ENCODE data around the gene GPR18.

Gene GPR18

GRCh38 chr13:99206226-99206625, 52.0 kb downstream of the GPR18 start:
- DNase-seq, result no peak

GRCh38 chr13:99205621-99206220, 52.5 kb downstream of the GPR18 start:
- no peak for DNase-seq

Measured in activated CD4-positive, alpha-beta T cell treated with anti-CD3 and anti-CD28 coated beads, Interleukin-2, amount 50 U/mL, for 16 hours (primary cell).